IMR-90 (cell line): ENCODE data around the gene ANKRD40. TPM values are rescaled to one million over a fixed set of nuclear protein-coding genes. Genes with fewer than 3 reads are reported as not detected.

Source experiments
- ATAC-seq: fragments of 200-7000 bp; cut with Tn5 transposase; 2 replicates; pipeline ENCODE4 v1.9.1; 2020; ENCODE audit warnings: low read depth, mild to moderate bottlenecking, moderate library complexity
- BruUV-seq: library from RNA; stranded (reverse); fragments of 400-500 nt; replicated peaks from 2 replicates; lab custom pipeline; 2021; lab: Mats Ljungman, UMichigan
- CTCF ChIA-PET: fragments of 300-600 bp; formaldehyde crosslinking; extraction: SDS; loops from one replicate; lab custom pipeline; 2021; ENCODE audit warnings: antibody characterized with exemption; lab: Yijun Ruan, JAX
- POLR2A ChIA-PET: fragments of 300-600 bp; sonication (Branson Sonifier 250); formaldehyde crosslinking; loops from one replicate; lab custom pipeline; 2022; ENCODE audit warnings: antibody characterized with exemption; ENCODE audit not compliant: unreplicated experiment; lab: Charles Lee
- DNase-seq: peaks from one replicate; pipeline ENCODE4 v3.0.0; 2013
- H2AFZ ChIP-seq: replicated peaks from 2 replicates; pipeline ENCODE3; 2013; ENCODE audit warnings: low read length, mild to moderate bottlenecking; ENCODE audit not compliant: poor library complexity
- H2AK5ac ChIP-seq: 2 replicates; pipeline ENCODE4 v1.6.1; 2013; ENCODE audit warnings: low read depth, low read length, inconsistent platforms
- H2AK9ac ChIP-seq: replicated peaks from 2 replicates; pipeline ENCODE3; 2013; ENCODE audit warnings: mild to moderate bottlenecking, low read depth, low read length, moderate library complexity; ENCODE audit not compliant: poor library complexity
- H2BK120ac ChIP-seq: 2 replicates; pipeline ENCODE4 v1.6.1; 2013; ENCODE audit warnings: low read depth, low read length, inconsistent platforms
- H2BK15ac ChIP-seq: 3 replicates; pipeline ENCODE4 v1.6.1; 2013; ENCODE audit warnings: low read depth, low read length, inconsistent platforms
- H2BK20ac ChIP-seq: 2 replicates; pipeline ENCODE4 v1.6.1; 2013; ENCODE audit warnings: low read depth, mild to moderate bottlenecking, inconsistent platforms, low read length, moderate library complexity
- H2BK5ac ChIP-seq: 2 replicates; pipeline ENCODE4 v1.6.1; 2013; ENCODE audit warnings: mild to moderate bottlenecking, low read depth, low read length, inconsistent platforms; ENCODE audit not compliant: poor library complexity, severe bottlenecking
- H3K14ac ChIP-seq: replicated peaks from 2 replicates; pipeline ENCODE4 v1.6.1; 2013; ENCODE audit warnings: low read depth, low read length, inconsistent platforms
- H3K18ac ChIP-seq: 2 replicates; pipeline ENCODE4 v1.6.1; 2013; ENCODE audit warnings: low read depth, low read length, control low read depth
- H3K23ac ChIP-seq: 2 replicates; pipeline ENCODE4 v1.6.1; 2013; ENCODE audit warnings: low read depth, low read length, inconsistent platforms
- H3K27ac ChIP-seq: 2 replicates; pipeline ENCODE4 v1.5.1; 2013; ENCODE audit warnings: mild to moderate bottlenecking, control low read depth, low read length; ENCODE audit not compliant: insufficient read depth
- H3K27me3 ChIP-seq: 2 replicates; pipeline ENCODE4 v1.6.1; 2013; ENCODE audit warnings: low read length; ENCODE audit not compliant: control insufficient read depth, insufficient read depth
- H3K36me3 ChIP-seq: 2 replicates; pipeline ENCODE4 v1.6.1; 2013; ENCODE audit warnings: low read length, mixed read lengths; ENCODE audit not compliant: control insufficient read depth, insufficient read depth
- H3K4ac ChIP-seq: 2 replicates; pipeline ENCODE4 v1.6.1; 2013; ENCODE audit warnings: low read depth, low read length, inconsistent platforms
- H3K4me1 ChIP-seq: 2 replicates; pipeline ENCODE4 v1.6.1; 2013; ENCODE audit warnings: low read length, mixed read lengths; ENCODE audit not compliant: control insufficient read depth, insufficient read depth
- H3K4me2 ChIP-seq: 2 replicates; pipeline ENCODE4 v1.6.1; 2013; ENCODE audit warnings: low read depth, mild to moderate bottlenecking, control low read depth, low read length, moderate library complexity
- H3K4me3 ChIP-seq: 2 replicates; pipeline ENCODE4 v1.5.1; 2013; ENCODE audit warnings: low read depth, mild to moderate bottlenecking, control low read depth, low read length, moderate library complexity; ENCODE audit not compliant: insufficient read depth
- H3K56ac ChIP-seq: 2 replicates; pipeline ENCODE4 v1.6.1; 2013; ENCODE audit warnings: low read length, inconsistent platforms; ENCODE audit not compliant: insufficient read depth; ENCODE audit errors: extremely low read depth
- H3K79me1 ChIP-seq, 2 experiments: 2 replicates each; pipeline ENCODE4 v1.6.1; 2013; ENCODE audit warnings: low read length in 2 of 2, inconsistent platforms in 1 of 2, low read depth in 1 of 2
- H3K9ac ChIP-seq: 2 replicates; pipeline ENCODE4 v1.6.1; 2013; ENCODE audit warnings: low read depth, low read length, control low read depth
- H3K9me1 ChIP-seq: 2 replicates; pipeline ENCODE4 v1.6.1; 2013; ENCODE audit warnings: low read length, inconsistent platforms; ENCODE audit not compliant: insufficient read depth
- H3K9me3 ChIP-seq: 2 replicates; pipeline ENCODE4 v1.6.1; 2013; ENCODE audit warnings: low read length; ENCODE audit not compliant: control insufficient read depth, insufficient read depth
- H4K20me1 ChIP-seq: 2 replicates; pipeline ENCODE4 v1.6.1; 2013; ENCODE audit warnings: low read length, inconsistent platforms; ENCODE audit not compliant: insufficient read depth
- H4K5ac ChIP-seq: 2 replicates; pipeline ENCODE4 v1.6.1; 2013; ENCODE audit warnings: mild to moderate bottlenecking, low read depth, low read length, control low read depth
- H4K8ac ChIP-seq, 2 experiments: 2 replicates each; pipeline ENCODE4 v1.6.1; 2013; ENCODE audit warnings: low read depth in 2 of 2, low read length in 2 of 2, control low read depth in 1 of 2, inconsistent platforms in 1 of 2
- H4K91ac ChIP-seq: 2 replicates; pipeline ENCODE4 v1.6.1; 2013; ENCODE audit warnings: low read depth, low read length, inconsistent platforms; ENCODE audit not compliant: insufficient read depth
- CEBPB ChIP-seq: IDR thresholded peaks from 2 replicates; pipeline ENCODE4 v1.6.1; 2012; ENCODE audit warnings: low read depth, low read length, improper control_type of control experiment
- RCOR1 ChIP-seq: IDR thresholded peaks from 2 replicates; pipeline ENCODE4 v1.6.1; 2012; ENCODE audit warnings: mild to moderate bottlenecking, low read length, improper control_type of control experiment; ENCODE audit not compliant: insufficient replicate concordance
- WGBS, 2 experiments: methylation state at CpG; one replicate each; pipeline versions ENCODE4 v1.1.5 to v1.1.7; 2013; ENCODE audit warnings: missing lambda C conversion rate in 2 of 2; ENCODE audit not compliant: insufficient read length in 1 of 2; ENCODE audit errors: extremely low coverage in 2 of 2; 5-methylcytosine and 5-hydroxymethylcytosine counted together
- dilution Hi-C: fragments of 300-500 bp; cut with HindIII; formaldehyde crosslinking; loops from one replicate; pipeline ENCODE4 v1.14.3; 2018; ENCODE audit warnings: low sequenced_read_pairs; ENCODE audit not compliant: unreplicated experiment
- in situ Hi-C: fragments of 300-500 bp; cut with MboI; formaldehyde crosslinking; loops from 3 replicates; pipeline ENCODE4 v1.14.3; 2019; ENCODE audit warnings: low sequenced_read_pairs, inconsistent platforms, mixed read lengths
- intact Hi-C: fragments of 100-400 bp; cut with micrococcal nuclease; formaldehyde crosslinking; loops from 2 replicates; pipeline ENCODE4 v1.10.0; 2022
- polyA plus RNA-seq, 3 experiments: library from polyadenylated mRNA; depleted of rRNA; stranded (reverse); fragments of >200 nt; gene quantifications; 2 replicates each; pipeline ENCODE4 v1.2.3, GENCODE V29; 2012; ENCODE audit warnings: low replicate concordance in 1 of 3
- total RNA-seq: library from RNA; depleted of rRNA; stranded (reverse); fragments of >200 nt; gene quantifications from 2 replicates; pipeline ENCODE4 v1.2.3, GENCODE V29; 2012

Gene ANKRD40
- total and polyA plus RNA-seq, 2 of the 4 experiments (the other 2 are of a cell fraction): 23.4 to 35.8 TPM

DNA sequence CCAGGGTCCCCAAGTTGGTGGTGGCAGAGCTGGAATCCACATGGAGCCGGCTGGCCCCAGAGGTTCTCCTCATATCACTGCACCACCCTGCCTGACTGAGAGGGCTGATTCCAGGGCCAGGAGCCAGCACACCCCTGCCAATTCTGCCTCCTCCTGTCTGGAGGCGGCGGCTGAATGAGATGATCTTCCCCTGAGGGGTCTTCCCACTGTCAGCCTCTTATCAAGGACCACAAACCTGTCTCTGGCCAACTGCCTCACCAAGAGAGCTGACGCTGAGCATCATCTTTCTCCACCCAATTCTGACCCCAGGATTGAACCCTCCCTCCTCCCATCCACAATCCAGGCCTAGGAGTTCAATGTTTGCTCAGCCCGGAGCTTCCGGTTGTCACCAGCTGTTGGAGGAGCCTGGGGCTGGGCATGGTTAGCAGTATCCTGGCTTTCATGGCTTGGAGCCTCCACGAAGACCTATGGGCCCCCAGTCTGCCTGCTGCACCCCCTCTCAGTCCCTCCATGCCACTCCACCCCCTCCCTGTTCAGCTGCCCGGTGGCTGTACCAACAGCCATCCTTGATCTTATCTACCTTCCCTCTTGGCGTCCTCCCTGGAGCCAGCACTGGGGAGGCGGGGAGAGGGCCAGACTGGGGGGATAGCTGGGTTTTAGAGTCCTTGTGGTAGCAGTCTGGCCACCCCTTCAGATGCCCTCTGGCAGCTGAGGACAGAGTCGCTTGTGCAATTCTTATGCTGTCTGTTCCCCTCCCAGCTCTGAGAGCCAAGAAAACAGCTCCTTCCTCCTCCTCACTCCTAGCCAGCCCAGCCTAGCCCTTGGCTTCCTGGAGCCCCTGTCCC lies 47.5 kb downstream of the ANKRD40 start:
- CTCF ChIA-PET: interaction anchor here (0.6 to 1.3 kb wide), 3 partner anchors 12 to 109 kb away, joined by 3 to 4 read pairs (median 4); no protein-coding TSS in a partner anchor
- POLR2A ChIA-PET: interaction anchor here (1.0 kb wide), 1 partner anchor 43 kb away, joined by 7 read pairs; no protein-coding TSS in a partner anchor
- WGBS, 2 experiments: 69% methylated on average over 5 of the region's 11 CpGs; no CpG with 5 or more reads in 1 of the 2 experiments
- TF ChIP-seq RCOR1 (no peak), CEBPB (peak; percentile 68)
- peak overlapping the region; percentile 96 for H4K91ac ChIP-seq
- H3K4ac ChIP-seq: peak overlapping the region; percentile 98
- no TSS peak for BruUV-seq
- H3K56ac ChIP-seq: peak overlapping the region; percentile 21; the same call in 1 of the 2 replicates
- H4K5ac ChIP-seq: peak overlapping the region; percentile 58
- peak overlapping the region; percentile 72 for H3K27ac ChIP-seq
- in situ Hi-C loops: no loop called here
- H2AK5ac ChIP-seq: peak overlapping the region; percentile 96
- no peak overlapping the region for H3K4me3 ChIP-seq
- intact Hi-C loops: no loop called here
- peak overlapping the region; percentile 98 for H2BK20ac ChIP-seq
- peak; percentile 68 for ATAC-seq
- no peaks in the 10 kb centered on the region for H3K9me3 ChIP-seq
- H3K18ac ChIP-seq: peak overlapping the region; percentile 65
- peak overlapping the region; percentile 76 for H2AFZ ChIP-seq
- no peak overlapping the region for H3K4me2 ChIP-seq
- H3K9ac ChIP-seq: 0 out of 2 replicates have a peak overlapping the region, but pooled peaks have one; percentile 20
- dilution Hi-C loops: no loop called here
- peaks cover 2% of the 10 kb centered on the region; the same call in 1 of the 2 replicates for H3K36me3 ChIP-seq
- H3K27me3 ChIP-seq: no peaks in the 10 kb centered on the region
- H2BK15ac ChIP-seq: peak overlapping the region; percentile 92; the same call in 2 of the 3 replicates
- peak overlapping the region; percentile 95 for H2BK5ac ChIP-seq
- DNase-seq: peak; percentile 39
- peak overlapping the region; percentile 86 for H2AK9ac ChIP-seq
- H3K4me1 ChIP-seq: peaks cover 32% of the 10 kb centered on the region
- peaks cover 0 to 18% of the 10 kb centered on the region in 2 experiments; a peak in 2 of 4 replicates for H3K79me1 ChIP-seq
- peak overlapping the region; percentile 66 to 97 for H4K8ac ChIP-seq
- H2BK120ac ChIP-seq: peak overlapping the region; percentile 98
- no peaks in the 10 kb centered on the region for H4K20me1 ChIP-seq
- peak overlapping the region; percentile 82; the same call in 1 of the 2 replicates for H3K23ac ChIP-seq
- H3K9me1 ChIP-seq: peaks cover 41% of the 10 kb centered on the region
- peak overlapping the region; percentile 73 for H3K14ac ChIP-seq
